Kidney epithelial cell (primary cell): ENCODE results near the gene HNMT. TPM values are rescaled to one million over a fixed set of nuclear protein-coding genes. Genes with fewer than 3 reads are reported as not detected.

Experiments used
- DNase-seq: peaks from one replicate; pipeline ENCODE4 v3.0.0-alpha.2; 2010; ENCODE audit warnings: low read depth
- H3K27me3 ChIP-seq: 2 replicates; pipeline ENCODE4 v1.6.0; 2011; ENCODE audit warnings: low read length; ENCODE audit not compliant: control insufficient read depth, insufficient read depth
- H3K36me3 ChIP-seq: 2 replicates; pipeline ENCODE4 v1.5.1; 2011; ENCODE audit warnings: low read length; ENCODE audit not compliant: control insufficient read depth, insufficient read depth
- H3K4me3 ChIP-seq: 2 replicates; pipeline ENCODE4 v1.5.1; 2011; ENCODE audit warnings: low read depth, mild to moderate bottlenecking, control low read depth, low read length
- CTCF ChIP-seq: IDR thresholded peaks from 2 replicates; pipeline ENCODE4 v1.5.1; 2011; ENCODE audit warnings: mild to moderate bottlenecking, moderate library complexity, low read length, control low read depth, inconsistent platforms; ENCODE audit not compliant: insufficient read depth, poor library complexity, severe bottlenecking
- total RNA-seq: library from RNA; depleted of rRNA; stranded (reverse); fragments of >200 nt; gene quantifications from 2 replicates; pipeline ENCODE4 v1.2.3, GENCODE V29; 2015

Gene HNMT
- total RNA-seq, 1 donor from 2014 or later, result 9.9 TPM

GRCh38 chr2:137957033-137957432, 7.2 kb upstream of the HNMT start:
- H3K4me3 ChIP-seq, result no peak overlapping the region
- DNase-seq, result peak; percentile 61
- H3K27me3 ChIP-seq, result no peaks in the 10 kb centered on the region
- TF ChIP-seq CTCF, result no peak
- H3K36me3 ChIP-seq, result no peaks in the 10 kb centered on the region

DNA sequence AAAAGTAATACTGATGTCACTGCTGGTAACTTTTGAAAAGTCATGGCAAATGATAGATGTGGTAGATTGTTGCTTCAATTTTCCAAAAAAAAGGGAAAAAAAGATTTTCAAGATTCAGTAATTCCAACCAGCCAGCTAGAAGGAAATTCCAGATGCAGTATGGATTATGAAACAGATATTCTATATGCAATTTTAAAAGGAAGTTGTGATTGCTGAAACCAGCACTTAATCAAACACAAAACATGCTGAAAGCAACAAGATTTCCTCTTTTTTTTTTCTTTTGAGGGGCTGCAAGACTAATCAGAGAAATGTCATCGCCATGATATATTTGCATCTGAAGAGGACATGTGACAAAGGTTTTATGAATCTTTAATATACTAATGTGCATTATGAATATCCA, 5.1 kb upstream of the HNMT start:
- H3K4me3 ChIP-seq, result no peak overlapping the region
- no peak for DNase-seq
- H3K27me3 ChIP-seq, result no peaks in the 10 kb centered on the region
- no peak for TF ChIP-seq CTCF
- no peaks in the 10 kb centered on the region for H3K36me3 ChIP-seq

DNA sequence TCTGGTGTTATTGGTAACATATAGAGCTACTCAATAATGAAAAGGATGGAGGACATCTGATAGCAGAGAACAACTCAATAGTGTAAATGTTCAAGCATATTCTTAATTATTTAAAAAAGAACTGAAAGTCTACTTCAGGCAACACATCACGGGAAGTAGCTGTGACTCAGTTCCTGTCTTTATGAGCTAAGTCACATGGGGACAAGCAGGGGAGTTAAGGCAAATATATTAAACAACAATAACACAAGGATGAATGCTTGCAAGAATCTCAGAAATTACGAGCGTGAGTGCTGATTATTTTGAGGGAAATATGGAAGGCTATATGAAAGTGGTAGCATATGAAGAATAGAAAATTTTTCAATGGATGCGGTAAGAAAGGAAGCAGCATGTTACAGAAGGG, 4.0 kb upstream of the HNMT start:
- Histone ChIP-seq H3K36me3 (no peaks in the 10 kb centered on the region), H3K27me3 (no peaks in the 10 kb centered on the region), H3K4me3 (no peak overlapping the region)
- TF ChIP-seq CTCF, result no peak
- no peak for DNase-seq

- Histone ChIP-seq H3K36me3 (no peaks in the 10 kb centered on the region), H3K27me3 (no peaks in the 10 kb centered on the region), H3K4me3 (no peak overlapping the region)
- no peak for TF ChIP-seq CTCF
- no peak for DNase-seq
Measured at GRCh38 chr2:137961602-137962001, 2.7 kb upstream of the HNMT start.

DNA sequence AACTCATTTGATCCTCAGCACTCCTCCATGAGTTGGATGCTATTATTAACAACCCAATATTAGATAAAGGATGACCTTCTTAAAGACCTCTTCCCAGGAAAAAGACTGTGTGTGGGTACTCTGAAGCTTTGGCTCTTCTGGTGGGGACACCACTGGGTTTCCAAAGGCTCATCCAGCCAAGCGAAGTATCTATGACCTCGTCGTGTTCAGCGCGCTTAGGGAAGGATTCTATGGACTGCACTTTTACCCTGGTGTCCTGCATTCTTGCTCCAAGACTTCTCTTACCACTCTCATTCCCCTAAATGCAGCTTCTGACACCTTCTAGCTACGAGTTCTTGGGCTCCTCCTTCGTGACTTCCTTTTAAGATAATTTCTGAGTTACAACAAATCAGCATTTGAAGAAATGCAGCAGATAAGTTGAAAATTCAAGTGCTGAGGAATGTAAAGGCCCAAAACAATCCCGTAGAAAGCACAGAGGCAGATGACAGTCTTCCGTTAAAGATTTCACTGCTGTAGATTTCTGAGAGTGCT, 673 bp upstream of the HNMT start:
- no peak for DNase-seq
- Histone ChIP-seq H3K4me3 (no peak overlapping the region), H3K36me3 (no peaks in the 10 kb centered on the region), H3K27me3 (no peaks in the 10 kb centered on the region)
- TF ChIP-seq CTCF, result no peak

DNA sequence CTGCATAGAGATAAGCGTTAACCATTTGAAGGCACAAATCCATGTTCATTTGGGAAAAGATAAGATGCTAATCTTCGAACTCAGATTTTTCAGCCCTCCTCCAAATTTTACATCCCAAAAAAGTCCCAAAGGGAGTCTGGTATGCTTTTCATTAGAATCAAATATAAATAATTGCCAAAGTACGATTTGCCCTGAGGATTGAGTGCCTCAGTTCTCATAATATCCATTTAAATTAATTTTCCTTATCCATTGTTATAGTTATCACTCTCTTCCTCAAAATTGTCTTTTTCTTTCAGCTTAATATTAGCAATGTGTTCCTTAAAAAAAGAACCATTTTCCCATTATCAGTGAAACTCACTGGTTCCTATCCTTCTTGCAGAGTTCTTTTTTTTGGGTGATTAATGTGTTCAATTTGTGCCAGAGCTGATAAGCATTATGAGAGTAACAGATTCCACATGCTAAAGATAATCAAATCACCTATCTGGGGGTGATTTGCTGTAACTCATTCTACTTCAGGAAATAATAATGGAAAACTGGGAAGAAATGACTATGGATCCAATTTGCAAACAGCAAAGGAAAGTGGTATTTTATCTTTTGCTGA, 686 bp downstream of the HNMT start:
- no peaks in the 10 kb centered on the region for H3K27me3 ChIP-seq
- TF ChIP-seq CTCF, result no peak
- DNase-seq, result no peak
- H3K4me3 ChIP-seq, result peak overlapping the region; percentile 33
- H3K36me3 ChIP-seq, result no peaks in the 10 kb centered on the region
